GM20000 (cell line): ENCODE measurements around the gene MYO1D.

Experiments used
- DNase-seq: peaks from one replicate; pipeline ENCODE4 v3.0.0; 2012; ENCODE audit warnings: low spot score
- CTCF ChIP-seq: IDR thresholded peaks from 2 replicates; pipeline ENCODE4 v1.5.1; 2012; ENCODE audit warnings: mild to moderate bottlenecking, control low read depth; ENCODE audit errors: extremely low read depth, missing control alignments

The MYO1D gene

GRCh38 chr17:32774695-32775084 lies 102.2 kb downstream of the MYO1D start:
- no peak for TF ChIP-seq CTCF
- no peak for DNase-seq

GRCh38 chr17:32773856-32774694 lies 102.8 kb downstream of the MYO1D start:
- TF ChIP-seq CTCF: no peak
- DNase-seq: no peak

- TF ChIP-seq CTCF: no peak
- DNase-seq: no peak
These were observed 104.4 kb downstream of the MYO1D start for GRCh38 chr17:32772453-32773025.

- no peak for TF ChIP-seq CTCF
- no peak for DNase-seq
These were observed 105.5 kb downstream of the MYO1D start for GRCh38 chr17:32771396-32771795.

- no peak for TF ChIP-seq CTCF
- DNase-seq: no peak
These were observed 107.1 kb downstream of the MYO1D start for GRCh38 chr17:32769846-32770245.

GRCh38 chr17:32763855-32764439 lies 113.0 kb downstream of the MYO1D start:
- DNase-seq: no peak
- no peak for TF ChIP-seq CTCF

GRCh38 chr17:32759476-32759875 lies 117.4 kb downstream of the MYO1D start:
- no peak for TF ChIP-seq CTCF

More at GRCh38 chr17:32759476-32759875, 117.4 kb downstream of the MYO1D start:
- DNase-seq: no peak
